ENCODE measurements around the gene NEDD4L.

The NEDD4L gene

DNA sequence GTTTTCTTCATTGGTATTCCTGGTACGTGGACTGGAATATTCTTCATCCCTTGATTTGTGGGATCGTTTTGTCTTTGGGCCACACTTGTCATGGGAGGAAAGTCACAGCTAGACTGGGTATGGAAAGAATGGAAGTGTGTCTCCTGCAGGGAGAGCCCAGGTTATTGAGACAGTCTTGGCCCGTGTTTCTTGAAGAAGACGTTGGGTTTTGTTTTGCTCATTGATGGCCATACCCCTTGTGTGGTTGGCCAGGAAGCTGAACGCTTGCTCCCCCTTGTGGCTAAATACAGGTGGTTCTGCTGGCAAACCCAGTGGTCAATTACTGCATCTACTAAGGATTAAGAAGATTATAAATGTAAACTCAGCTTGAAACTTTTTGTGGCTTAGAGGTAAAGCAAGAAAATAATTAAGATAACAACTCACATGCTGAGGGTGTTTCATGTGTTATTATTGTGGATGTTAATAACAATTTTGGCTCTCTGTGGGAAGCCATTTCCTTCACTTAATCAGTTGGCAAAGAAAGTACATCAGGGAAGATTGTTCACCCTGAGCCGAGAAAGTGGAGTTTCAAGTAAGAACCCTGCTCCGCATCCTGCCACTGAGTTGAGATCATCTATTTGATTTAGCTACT, 91.8 kb downstream of the NEDD4L start (continued):
- TF ChIP-seq ZBTB17 (tag by site-specific recombination; IDR thresholded peaks at IDR 0.05) (peak; percentile 24; the same call in 1 of the 2 replicates), ZNF830 (tag by site-specific recombination; IDR thresholded peaks at IDR 0.05; ENCODE audit: low read depth) (no peak), SP7 (tag by site-specific recombination; IDR thresholded peaks at IDR 0.05) (peak; percentile 52; the same call in 1 of the 2 replicates), CTCF (tag by site-specific recombination; IDR thresholded peaks at IDR 0.05) (peak; percentile 70), ZIC2 (tag by site-specific recombination; IDR thresholded peaks at IDR 0.05) (peak; percentile 76), PRDM6 (tag by site-specific recombination; IDR thresholded peaks at IDR 0.05) (0 out of 2 replicates have a peak, but pooled peaks have one; percentile 37), ZXDB (tag by site-specific recombination; IDR thresholded peaks at IDR 0.05) (0 out of 2 replicates have a peak, but pooled peaks have one; percentile 28), ZNF654 (tag by site-specific recombination; IDR thresholded peaks at IDR 0.05; ENCODE audit: low read depth) (peak; percentile 59), SCRT1 (tag by site-specific recombination; IDR thresholded peaks at IDR 0.05; ENCODE audit: borderline replicate concordance) (no peak), ZNF10 (tag by site-specific recombination; IDR thresholded peaks at IDR 0.05) (no peak), ZNF701 (tag by site-specific recombination; IDR thresholded peaks at IDR 0.05) (no peak), FEZF1 (tag by site-specific recombination; IDR thresholded peaks at IDR 0.05) (peak; percentile 69)
- TF ChIP-seq, protein P1, sequence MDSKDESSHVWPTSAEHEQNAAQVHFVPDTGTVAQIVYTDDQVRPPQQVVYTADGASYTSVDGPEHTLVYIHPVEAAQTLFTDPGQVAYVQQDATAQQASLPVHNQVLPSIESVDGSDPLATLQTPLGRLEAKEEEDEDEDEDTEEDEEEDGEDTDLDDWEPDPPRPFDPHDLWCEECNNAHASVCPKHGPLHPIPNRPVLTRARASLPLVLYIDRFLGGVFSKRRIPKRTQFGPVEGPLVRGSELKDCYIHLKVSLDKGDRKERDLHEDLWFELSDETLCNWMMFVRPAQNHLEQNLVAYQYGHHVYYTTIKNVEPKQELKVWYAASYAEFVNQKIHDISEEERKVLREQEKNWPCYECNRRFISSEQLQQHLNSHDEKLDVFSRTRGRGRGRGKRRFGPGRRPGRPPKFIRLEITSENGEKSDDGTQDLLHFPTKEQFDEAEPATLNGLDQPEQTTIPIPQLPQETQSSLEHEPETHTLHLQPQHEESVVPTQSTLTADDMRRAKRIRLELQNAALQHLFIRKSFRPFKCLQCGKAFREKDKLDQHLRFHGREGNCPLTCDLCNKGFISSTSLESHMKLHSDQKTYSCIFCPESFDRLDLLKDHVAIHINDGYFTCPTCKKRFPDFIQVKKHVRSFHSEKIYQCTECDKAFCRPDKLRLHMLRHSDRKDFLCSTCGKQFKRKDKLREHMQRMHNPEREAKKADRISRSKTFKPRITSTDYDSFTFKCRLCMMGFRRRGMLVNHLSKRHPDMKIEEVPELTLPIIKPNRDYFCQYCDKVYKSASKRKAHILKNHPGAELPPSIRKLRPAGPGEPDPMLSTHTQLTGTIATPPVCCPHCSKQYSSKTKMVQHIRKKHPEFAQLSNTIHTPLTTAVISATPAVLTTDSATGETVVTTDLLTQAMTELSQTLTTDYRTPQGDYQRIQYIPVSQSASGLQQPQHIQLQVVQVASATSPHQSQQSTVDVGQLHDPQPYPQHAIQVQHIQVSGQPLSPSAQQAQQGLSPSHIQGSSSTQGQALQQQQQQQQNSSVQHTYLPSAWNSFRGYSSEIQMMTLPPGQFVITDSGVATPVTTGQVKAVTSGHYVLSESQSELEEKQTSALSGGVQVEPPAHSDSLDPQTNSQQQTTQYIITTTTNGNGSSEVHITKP (tag by site-specific recombination; IDR thresholded peaks at IDR 0.05), result no peak
- TF ChIP-seq, protein P2, sequence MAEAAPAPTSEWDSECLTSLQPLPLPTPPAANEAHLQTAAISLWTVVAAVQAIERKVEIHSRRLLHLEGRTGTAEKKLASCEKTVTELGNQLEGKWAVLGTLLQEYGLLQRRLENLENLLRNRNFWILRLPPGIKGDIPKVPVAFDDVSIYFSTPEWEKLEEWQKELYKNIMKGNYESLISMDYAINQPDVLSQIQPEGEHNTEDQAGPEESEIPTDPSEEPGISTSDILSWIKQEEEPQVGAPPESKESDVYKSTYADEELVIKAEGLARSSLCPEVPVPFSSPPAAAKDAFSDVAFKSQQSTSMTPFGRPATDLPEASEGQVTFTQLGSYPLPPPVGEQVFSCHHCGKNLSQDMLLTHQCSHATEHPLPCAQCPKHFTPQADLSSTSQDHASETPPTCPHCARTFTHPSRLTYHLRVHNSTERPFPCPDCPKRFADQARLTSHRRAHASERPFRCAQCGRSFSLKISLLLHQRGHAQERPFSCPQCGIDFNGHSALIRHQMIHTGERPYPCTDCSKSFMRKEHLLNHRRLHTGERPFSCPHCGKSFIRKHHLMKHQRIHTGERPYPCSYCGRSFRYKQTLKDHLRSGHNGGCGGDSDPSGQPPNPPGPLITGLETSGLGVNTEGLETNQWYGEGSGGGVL (tag by site-specific recombination; IDR thresholded peaks at IDR 0.05), result peak; percentile 24; the same call in 1 of the 2 replicates

GRCh38 chr18:58136879-58137278, 92.9 kb downstream of the NEDD4L start:
- POLR2A ChIA-PET, result interaction anchor here (1.5 kb wide), 1 partner anchor 92 kb away, joined by 4 read pairs; no protein-coding TSS in a partner anchor
- Histone ChIP-seq H3K36me3 (ENCODE audit: control insufficient read depth in 2 of 2, insufficient read depth in 1 of 2, low read length in 2 of 2) (no peaks in the 10 kb centered on the region), H3K27ac (ENCODE audit: extremely low read depth, low read depth, low read length) (no peak overlapping the region), H3K9me3 (ENCODE audit: control insufficient read depth, insufficient read depth, low read depth, low read length) (no peaks in the 10 kb centered on the region), H3K4me3 (ENCODE audit: low read depth, low read length) (no peak overlapping the region), H3K4me1 (ENCODE audit: control insufficient read depth, insufficient read depth, low read length) (peaks cover 11% of the 10 kb centered on the region)
- no peak for TF ChIP-seq ZNF133 (tag by site-specific recombination; IDR thresholded peaks at IDR 0.05)
- TF ChIP-seq IKZF3 (tag by site-specific recombination; IDR thresholded peaks at IDR 0.05), result 0 out of 2 replicates have a peak, but pooled peaks have one; percentile 23
- CTCF ChIA-PET, result interaction anchor here (0.6 to 5.8 kb wide), 18 partner anchors 9 to 486 kb away, joined by 3 to 68 read pairs (median 10); partner anchors contain the start of gene NEDD4L
